NCI-H1694 (cell line): Measurements from ENCODE around the gene MAP7D1.

Experiments used
- DNase-seq: peaks from one replicate; lab custom pipeline; 2025; lab: John Stamatoyannopoulos, UW

MAP7D1 gene

DNA sequence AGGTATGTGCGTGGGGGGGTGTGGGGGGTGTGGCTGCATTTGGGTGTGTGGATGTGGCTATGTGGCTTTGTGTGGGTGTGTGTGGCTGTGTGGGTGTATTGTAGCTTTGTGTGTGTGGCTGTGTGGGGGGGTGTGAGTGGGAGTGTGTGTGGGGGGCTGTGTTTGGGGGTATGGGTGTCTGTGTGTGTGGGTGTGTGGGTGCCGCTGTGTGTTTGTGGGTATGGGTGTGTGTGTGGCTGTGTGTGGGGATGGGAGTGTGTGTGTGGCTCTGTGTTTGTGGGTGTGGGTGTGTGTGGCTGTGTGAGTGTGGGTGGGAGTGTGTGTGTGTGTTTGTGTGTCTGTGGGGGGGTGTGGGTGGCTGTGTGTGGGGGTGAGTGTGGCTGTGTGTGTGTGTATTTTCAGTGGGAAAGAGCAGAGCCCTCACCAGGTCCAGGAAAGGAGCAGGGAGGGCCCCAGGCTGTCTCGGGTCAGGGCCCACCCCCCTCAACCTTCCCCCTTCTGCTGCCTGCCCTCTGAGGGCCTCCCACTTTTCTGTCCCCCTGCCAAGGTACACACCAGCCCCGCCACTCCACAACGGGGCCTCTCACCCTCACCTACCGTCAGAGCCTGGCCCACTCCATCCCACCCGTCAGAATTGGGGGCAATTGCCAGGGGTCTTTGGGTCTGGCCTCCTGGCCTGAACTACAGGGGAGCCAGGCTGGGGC lies 29.0 kb upstream of the MAP7D1 start:
- no peak for DNase-seq

DNA sequence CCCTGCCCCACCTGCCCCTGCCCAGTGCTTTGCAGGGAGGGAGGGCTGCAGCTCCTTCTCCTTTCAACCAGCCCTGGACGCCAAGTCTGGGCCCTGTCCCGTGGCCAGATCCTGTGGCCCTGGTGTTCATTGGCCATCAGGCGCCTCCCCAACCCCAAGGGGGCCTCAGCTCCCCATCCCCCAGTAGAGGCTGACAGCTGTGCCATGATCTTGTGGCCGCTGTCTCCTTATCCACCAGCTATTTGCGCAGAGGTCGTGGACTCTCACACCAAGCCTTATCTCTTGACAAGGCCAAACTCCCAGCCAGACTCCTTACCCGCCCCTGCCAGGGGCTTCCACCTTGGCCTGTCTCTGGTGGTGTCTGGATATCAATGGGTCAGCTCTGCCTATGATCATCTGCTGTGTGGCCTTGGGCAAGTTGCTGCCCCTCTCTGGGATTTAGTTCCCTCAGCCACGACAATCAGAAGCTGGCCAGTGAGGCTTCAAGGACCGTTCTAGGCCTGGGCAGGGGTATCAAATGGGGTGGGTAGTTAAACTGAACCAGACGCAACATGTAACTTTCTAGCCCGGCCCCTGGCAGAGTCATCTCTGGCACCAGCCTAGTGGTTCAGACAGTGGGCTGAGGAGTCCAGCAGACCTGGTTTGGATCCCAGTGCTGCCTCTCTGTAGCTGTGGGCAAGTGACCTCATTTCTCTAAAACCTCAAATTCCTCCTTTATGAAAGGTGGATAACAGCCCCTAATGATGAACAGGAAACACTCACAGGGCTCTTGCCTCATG lies 27.6 kb upstream of the MAP7D1 start:
- DNase-seq: no peak

DNA sequence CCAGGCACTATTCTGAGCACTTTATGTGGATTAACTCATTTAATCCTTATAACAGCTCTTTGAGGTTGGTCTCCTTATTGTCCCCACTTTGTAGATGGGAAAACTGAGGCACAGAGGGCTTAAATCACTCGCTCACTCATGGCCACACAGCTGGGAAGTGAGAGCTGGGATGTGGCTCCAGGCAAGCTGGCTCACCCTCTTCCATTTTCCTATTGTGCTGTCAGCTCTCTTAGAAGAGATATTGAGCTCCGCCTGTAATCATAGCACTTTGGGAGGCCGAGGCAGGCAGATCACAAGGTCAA lies 27.1 kb upstream of the MAP7D1 start:
- no peak for DNase-seq

DNA sequence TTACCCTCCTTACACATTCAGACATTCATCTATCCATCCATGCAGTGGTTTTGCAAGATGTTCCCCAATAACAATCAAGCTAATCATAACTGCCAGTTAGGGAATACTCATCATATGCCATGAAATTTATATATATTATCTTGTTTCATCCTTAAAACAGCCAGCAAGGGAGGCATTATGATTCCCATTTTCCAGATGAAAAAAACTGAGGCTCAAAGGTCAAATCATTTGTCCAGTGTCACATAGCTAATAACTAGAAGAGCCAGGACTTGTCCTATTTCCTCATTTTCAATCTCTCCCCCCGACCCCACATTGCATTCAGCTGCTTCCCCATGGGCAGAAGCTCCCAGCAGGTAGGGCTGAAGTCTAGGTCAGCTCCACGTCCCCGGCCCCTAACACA lies 23.9 kb upstream of the MAP7D1 start:
- no peak for DNase-seq

DNA sequence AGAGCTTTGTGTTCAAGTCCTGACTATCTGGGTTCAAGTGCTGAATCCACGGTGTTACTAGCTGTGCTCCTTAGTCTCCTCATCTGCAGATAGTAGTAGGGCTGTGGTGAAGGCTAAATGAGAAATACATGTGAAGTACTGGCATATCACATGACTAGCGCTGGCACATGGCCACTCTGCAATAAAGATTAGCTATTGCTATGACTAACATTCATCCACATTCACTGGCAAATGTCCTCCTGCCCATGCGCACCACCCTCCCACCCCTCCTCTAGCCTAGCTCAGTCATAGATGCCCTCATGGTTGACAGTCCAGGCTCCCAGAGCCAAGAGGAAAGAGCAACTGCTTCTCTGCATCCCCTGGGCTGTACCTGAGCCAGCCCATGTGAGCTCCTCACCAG lies 22.5 kb upstream of the MAP7D1 start:
- no peak for DNase-seq

DNA sequence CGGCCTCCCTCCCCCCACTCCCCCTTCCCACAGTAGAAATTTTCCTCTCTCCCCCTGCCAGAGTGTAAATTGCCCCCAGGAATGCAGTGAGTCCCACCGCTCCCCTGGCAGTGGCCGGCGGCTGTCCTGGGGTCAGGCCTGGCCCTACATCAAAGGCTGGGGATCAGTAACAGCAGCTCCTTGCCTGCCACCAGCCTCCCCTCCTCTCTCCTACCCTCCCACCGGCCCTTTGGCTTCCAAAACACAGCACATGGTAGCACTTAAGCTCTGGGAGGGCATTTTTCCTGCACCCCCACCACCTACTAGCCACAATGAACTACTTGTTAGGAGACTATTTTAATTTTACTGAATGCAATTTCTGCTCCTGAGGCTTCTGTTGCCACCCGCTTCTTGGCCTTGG lies 21.9 kb upstream of the MAP7D1 start:
- no peak for DNase-seq

DNA sequence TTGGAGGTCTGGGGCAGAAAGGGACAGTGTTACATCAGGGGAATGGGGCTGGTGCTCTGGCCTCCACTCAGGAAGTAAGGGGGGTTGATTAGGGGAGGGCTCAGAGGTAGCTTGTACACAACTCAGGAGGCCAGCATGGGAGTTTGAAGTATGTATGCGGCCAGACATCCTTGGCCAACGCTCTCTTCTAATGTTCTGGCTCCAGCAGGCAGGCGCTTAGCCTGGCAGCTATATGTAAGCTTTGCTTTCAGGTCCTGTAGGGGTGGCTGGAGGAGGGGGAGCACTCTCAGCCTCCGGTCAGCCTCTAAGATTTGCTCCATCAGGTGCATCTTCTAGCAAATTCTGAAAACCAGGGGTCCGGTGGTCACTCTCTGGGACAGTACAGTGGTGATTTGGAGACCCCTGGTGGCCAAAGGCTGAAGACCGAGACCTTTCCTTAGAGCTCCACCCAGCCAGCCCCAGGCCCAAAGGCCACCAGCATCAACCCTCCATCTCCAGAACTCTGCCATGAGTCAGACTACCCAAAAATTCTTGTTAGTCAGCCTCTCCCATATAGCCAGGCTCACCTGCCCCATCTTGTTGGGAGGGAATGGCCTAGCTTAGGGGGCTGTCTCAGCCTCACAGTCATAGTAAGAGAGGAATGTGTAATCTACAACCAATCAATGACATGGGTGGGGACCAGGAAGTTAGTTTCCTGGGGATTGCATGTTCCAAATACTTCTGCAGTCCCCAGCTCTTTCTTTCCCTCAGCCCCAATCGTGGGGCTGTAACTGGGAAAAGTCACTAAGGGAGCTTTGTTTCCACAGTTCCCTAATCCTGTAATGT lies 21.2 kb upstream of the MAP7D1 start:
- DNase-seq: no peak

DNA sequence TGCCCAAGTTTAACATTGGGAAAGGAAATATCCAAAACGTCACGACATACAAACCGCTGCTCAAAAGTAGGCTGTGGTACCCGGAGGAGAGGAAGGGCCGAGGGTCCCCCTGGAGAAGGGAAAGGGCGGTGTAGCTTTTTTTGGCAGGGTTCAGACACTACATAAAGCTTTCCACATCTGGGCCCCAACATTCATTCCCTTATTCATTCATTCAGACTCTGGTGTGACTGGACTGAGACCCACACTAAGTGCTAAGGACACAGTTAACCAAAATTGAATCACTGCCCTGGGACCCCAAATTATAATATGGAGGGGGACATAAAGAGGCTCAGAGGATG lies 20.7 kb upstream of the MAP7D1 start:
- DNase-seq: no peak

DNA sequence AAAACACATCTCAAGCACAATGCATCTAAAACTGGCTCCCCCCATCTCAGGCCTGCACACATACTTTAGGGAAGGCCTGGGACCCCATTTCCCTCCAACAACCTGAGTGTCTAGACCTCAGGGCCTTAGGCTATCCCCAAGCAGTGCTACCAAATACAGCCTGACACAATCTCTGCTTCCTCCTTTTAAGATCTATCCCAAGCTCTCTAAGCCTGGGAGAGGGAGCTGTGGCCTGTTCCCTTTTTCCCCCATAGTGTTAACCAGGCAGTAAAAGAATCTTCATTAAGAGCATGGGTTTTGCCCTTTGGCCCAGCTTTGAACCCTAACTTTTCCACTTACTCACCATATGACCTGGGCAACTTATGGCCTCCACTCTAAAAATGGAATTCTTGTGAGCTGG lies 20.2 kb upstream of the MAP7D1 start:
- DNase-seq: no peak

DNA sequence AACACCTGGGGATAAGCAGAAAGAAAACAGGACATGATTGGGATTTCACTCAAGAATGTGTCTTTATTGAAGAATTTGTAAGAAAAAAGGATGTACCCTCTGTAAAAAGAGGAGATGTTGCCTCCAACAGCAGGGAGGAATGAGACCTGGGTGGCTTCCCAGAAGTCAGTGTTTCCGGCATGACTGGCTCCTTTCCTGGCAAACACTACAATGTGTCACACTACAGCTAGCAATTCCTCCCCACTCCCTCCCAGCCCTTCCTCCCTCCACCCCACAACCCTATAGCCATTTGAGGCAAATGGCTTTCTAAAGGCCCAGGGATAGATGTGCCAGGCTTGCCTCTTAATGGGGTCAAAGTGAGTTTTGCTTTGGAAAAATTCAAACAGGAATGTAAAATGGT lies 19.4 kb upstream of the MAP7D1 start:
- DNase-seq: no peak

DNA sequence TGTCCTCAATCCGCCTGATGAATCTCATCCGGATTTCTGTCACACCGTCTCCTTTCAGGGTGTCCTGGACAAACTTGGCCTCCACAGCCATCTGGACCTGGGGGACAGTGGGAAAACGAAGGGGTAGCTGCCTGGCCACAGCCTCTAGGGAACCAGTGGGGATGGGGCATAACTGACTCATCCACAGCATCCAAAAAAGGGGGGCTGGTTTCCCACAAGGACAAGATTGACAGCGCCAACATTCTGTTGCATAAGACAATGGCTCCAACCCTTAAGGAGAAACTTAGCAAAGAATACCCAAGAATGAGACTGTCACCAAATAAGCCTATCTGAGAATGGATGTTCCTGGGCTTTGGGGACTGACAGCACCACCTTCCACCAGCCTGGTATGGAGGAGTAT lies 18.7 kb upstream of the MAP7D1 start:
- no peak for DNase-seq

DNA sequence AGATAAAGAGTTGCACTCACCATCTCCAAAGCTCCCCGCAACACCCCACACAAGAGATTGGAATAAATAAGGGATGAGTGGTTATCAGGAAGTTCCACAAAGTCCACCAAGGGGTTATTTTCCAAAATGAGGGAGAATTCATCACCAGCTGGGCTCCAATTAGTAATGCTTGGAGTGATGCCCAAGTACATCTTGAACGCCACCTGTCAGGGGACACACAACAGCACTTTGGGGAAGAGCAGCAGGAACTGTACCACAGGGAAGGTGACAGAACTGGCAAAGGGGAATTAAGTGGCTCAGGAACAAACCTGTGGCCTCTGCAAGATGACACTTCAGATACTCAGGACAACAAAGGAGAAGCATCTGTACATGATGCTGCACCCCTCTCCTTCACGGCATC lies 18.2 kb upstream of the MAP7D1 start:
- DNase-seq: peak; percentile 76

DNA sequence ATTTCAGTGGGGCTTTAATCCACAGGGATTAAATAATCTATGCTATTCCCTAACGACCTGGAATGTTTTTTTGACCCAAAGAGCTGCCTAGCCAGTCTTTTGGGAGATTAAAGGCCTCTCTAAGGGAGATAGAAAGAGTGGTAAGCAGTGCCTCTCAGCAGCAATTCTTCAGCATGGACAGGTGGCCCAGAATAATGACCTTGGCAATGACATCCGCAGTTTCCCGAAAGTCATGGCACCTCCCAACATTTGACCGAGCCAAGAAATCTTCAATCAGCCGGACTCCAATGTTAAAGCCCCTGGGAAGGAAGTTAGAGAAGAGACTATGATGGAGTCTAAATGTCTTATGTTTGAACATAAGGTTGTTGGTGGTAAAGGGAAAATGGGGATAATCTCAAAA lies 16.4 kb upstream of the MAP7D1 start:
- no peak for DNase-seq

DNA sequence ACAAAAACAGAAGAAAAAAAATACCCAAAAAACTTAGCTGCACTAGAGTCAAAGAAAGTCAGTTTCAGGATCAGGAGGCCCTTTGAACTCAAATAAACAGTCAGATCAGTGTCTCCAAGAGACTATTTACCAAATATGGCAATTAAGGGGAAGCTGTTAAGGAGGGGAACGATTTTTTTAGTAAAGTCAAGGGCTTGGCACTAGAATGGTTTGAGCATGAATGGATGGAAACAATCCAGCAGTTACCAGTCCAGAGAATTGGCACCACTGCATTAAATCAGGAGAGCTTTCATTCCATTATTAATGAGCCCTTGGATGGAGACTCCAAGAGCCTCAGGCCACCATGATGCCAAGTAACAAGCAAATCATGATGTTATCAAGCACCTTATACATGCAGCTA lies 13.8 kb upstream of the MAP7D1 start:
- peak; percentile 7 for DNase-seq

DNA sequence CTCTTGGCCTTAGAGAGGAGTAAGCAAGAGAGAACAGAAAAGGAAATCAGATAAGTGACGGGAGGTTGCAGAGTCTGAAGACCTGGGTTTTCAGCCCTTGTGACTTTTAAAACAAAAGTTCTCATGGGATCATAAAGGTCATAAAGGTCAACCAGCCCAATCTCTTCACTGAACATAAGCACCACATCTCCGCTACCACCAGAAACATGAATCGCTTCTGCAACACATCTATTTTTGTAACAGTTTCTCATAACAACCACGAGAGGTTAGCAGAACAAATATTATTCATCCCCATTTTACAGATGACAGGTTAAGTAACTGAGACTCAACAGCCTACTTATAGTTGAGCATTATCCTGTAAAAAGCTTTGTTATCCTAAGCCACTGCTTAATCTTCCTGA lies 12.5 kb upstream of the MAP7D1 start:
- no peak for DNase-seq

DNA sequence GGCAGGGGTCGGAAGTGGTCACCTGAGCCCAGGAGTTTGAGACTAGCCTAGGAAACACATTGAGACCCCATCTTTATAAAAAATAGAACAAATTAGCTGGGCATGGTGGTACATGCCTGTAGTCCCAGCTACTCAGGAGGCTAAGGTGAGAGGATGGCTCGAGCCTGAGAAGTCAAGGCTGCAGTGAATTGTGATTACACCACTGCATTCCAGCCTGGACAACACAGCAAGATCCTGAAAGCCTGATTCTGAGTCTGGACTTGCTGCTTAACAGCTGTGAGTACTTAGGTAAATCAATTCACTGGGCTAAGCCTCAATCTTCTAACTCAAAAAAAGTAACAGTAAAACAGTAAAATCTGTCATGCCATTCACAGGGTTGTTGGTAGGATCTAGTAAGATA lies 11.5 kb upstream of the MAP7D1 start:
- DNase-seq: no peak

DNA sequence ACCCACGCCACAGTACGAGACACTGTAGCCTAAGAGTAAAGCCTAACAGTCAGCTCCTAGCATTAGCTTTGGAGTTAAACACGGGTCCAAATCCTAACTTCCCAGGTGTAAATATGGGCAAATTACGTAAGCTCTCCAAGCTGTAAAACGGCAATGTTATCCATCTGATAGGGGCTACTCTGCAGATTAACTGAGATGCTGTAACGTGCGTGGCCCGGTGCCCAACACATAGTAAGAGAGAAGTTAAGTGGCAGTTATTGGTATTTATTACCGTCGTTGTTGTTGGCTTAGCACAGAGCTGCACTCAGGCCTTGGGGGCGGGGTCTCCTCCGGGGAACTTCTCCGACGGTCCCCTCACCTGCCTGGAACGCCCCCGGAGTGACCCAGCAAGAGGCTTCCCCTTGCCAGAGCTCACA lies 7.1 kb upstream of the MAP7D1 start:
- no peak for DNase-seq

DNA sequence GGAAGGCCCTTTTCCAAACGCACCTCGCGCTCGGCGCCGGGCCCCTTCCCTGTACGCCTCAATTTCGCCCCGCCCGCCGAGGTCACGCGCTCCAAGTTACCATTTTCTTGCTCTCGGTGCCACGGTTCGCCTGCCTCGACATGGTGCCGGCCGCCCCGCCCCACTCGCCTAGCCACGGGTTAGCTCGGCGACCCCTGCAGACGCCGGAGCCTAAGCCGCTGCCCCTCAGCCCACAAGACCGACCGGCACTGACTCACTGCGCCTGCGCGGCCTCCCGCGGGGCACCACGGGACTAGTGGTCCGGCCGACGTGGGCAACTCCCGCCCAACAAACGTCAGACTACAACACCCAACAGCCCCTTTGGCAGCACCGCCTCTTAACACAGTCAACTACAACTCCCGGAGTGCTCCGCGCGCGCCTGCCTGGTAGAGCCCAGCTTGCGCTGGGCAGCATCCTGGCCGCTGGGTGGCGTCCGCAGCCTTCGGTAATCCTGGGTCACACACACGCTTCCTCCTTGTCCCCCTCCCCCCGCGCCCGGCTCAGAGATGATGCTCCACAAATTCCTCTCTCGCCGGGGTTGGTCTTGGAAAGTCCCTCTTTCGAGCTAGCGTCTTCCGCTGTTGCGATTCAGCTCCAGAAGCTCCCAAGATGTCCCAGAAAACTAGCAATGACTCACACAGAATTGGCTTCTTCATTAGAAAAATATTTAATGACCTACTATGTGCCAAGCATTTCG lies 6.6 kb upstream of the MAP7D1 start, which contains the start of gene TRAPPC3:
TSS of gene TRAPPC3 (minus strand) at position 250 of the 736 bp plus-strand sequence. CDS start at position 142, 108 bp downstream.
- peak; percentile 96 for DNase-seq

DNA sequence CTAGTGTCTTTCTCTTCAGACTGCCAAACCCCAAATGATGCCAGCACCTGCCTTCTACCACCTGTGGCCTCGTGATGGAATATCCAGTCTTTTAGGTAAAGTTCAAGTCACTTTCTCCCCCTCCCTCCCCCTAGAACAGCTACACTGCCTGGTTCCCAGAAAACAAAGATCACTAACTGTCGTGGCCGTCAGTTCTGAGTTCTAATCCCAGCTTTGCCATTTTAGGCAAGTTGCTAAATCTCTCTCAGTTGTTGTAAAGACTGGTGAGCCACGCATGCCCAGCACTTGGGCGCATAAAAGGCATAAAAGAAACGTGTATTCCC lies 6.0 kb upstream of the MAP7D1 start:
- DNase-seq: no peak

DNA sequence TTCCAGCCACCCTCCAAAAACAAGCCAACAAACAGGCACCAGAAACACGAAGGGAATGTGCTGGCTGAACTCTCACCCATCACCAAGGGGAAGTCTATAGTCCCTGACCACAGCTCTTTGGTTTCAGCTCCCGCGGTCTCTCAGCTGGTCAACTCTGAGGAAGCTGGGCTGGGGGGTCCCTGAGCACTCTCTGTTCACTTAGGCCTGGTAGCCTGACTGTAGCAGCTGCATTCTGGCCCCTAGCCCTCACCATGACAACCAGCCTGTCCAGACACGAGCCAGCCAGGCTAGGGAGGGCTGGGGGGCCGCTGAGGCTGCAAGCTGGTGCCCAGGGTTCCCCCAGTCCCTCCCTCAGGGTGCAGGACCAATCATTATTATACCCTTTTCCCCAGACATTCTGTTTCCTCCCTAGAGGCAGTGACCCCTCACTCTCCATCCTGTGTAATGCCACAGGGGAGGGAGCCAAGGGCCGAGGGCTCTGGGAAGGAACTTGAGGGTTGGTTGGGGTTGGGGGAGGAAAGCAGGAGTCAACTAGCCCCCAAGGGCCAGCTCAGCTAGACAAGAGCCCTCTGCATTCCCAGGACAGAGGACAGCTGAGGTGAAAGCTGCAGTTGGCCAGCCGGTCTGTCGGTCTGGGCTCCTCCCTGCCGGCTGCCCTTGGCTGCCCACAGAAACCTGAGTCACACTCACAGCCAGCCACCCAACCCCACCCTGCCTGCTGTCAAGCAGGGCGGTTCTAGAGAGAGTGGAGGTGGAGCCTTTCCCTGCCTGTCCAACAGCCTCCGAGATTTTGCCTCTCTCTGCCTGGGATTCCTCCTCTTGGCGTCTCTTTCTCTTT lies 5.4 kb upstream of the MAP7D1 start:
- peak; percentile 83 for DNase-seq

DNA sequence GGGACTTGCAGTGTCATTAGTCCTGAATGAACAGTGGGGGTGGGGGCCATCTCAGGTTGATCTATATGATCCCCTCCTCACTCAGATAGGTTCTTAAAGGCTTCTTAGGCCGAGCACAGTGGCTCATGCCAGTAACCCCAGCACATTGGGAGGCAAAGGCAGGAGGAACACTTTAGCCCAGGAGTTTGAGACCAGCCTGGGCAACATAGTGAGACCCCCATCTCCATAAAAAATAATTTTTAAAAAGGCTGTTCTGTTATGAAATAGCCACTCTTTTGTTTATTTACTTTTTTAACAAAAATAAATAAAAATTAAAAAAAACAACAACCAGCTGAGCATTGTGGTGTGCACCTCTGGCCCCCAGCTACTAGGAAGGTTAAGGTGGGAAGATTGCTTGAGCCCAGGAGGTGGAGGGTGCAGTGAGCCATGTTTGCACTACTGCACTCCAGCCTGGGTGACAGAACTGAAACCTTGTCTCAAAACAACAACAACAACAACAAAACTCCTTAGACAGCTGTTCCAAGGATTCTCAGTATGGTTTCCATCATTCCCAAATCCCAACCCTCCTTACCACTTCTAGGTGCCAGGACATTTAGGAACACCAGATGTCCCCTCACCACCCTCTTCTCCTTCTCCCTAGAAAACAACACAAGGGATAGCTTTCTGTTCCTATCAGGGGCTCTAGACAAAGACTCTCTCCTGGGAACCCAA lies 4.7 kb upstream of the MAP7D1 start:
- DNase-seq: no peak
